PC-9 (cell line): ENCODE results near the gene SGPL1.

Source experiments
- EZH2 ChIP-seq: fragments of 200-600 bp; sonication (generic); IDR thresholded peaks from 2 replicates; pipeline ENCODE4 v1.8.0; 2017; ENCODE audit warnings: antibody characterized with exemption, low read depth
- TF ChIP-seq, protein P1 (sequence below): fragments of 200-600 bp; sonication (generic); conservative IDR thresholded peaks from 2 replicates; pipeline ENCODE4 v1.6.1; 2017; ENCODE audit warnings: mixed run types, antibody characterized with exemption, mild to moderate bottlenecking, moderate library complexity

DNA sequence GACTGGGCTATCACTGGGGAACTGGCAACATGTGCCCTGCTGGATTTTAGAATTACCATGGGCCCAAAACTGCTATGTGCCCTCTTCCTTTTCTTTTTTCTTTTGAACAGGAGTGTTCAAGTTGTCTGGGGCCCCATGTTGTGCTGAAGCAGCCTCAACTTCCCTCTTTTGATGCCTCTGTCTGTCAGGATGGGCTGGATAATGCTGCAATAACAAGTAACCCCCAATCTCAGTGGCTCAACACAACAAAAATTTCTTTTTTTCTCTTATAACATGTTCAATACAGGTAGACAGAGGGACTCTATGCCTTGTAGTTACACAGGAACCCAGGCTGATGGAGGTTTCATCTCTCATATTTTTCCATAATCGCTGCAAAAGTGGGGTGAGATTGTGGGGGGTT lies 80.8 kb downstream of the SGPL1 start:
- TF ChIP-seq EZH2 = no peak
- TF ChIP-seq, protein P1, sequence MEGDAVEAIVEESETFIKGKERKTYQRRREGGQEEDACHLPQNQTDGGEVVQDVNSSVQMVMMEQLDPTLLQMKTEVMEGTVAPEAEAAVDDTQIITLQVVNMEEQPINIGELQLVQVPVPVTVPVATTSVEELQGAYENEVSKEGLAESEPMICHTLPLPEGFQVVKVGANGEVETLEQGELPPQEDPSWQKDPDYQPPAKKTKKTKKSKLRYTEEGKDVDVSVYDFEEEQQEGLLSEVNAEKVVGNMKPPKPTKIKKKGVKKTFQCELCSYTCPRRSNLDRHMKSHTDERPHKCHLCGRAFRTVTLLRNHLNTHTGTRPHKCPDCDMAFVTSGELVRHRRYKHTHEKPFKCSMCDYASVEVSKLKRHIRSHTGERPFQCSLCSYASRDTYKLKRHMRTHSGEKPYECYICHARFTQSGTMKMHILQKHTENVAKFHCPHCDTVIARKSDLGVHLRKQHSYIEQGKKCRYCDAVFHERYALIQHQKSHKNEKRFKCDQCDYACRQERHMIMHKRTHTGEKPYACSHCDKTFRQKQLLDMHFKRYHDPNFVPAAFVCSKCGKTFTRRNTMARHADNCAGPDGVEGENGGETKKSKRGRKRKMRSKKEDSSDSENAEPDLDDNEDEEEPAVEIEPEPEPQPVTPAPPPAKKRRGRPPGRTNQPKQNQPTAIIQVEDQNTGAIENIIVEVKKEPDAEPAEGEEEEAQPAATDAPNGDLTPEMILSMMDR = no peak
